Activated naive CD4-positive, alpha-beta T cell treated with anti-CD3 and anti-CD28 coated beads for 36 hours (primary cell): ENCODE measurements around the gene SELENON. TPM values are rescaled to one million over a fixed set of nuclear protein-coding genes. Genes with fewer than 3 reads are reported as not detected.

Experiments used
- CTCF ChIA-PET: fragments of 350-600 bp; sonication (Branson Sonifier 250); formaldehyde crosslinking; loops from one replicate; lab custom pipeline; 2021; ENCODE audit warnings: antibody characterized with exemption; lab: Charles Lee
- DNase-seq: peaks from one replicate; pipeline ENCODE4 v3.0.0-alpha.2; 2020
- H3K27ac Mint-ChIP-seq: one replicate; pipeline ENCODE4 v1.8.0; 2021; ENCODE audit warnings: mild to moderate bottlenecking, mixed read lengths
- H3K27me3 Mint-ChIP-seq: one replicate; pipeline ENCODE4 v1.8.0; 2021; ENCODE audit warnings: low read depth, mixed read lengths
- H3K36me3 Mint-ChIP-seq: one replicate; pipeline ENCODE4 v1.8.0; 2021; ENCODE audit warnings: low read depth, mixed read lengths
- H3K4me1 Mint-ChIP-seq: one replicate; pipeline ENCODE4 v1.8.0; 2021; ENCODE audit warnings: low read depth, mixed read lengths
- H3K4me3 Mint-ChIP-seq: one replicate; pipeline ENCODE4 v1.8.0; 2021; ENCODE audit warnings: mild to moderate bottlenecking, moderate library complexity, mixed read lengths
- H3K9me3 Mint-ChIP-seq: one replicate; pipeline ENCODE4 v1.8.0; 2021; ENCODE audit warnings: mixed read lengths
- intact Hi-C: fragments of 100-400 bp; cut with micrococcal nuclease; formaldehyde crosslinking; loops from one replicate; pipeline ENCODE4 v1.15.1; 2023
- total RNA-seq, 2 experiments: library from RNA; stranded (reverse); gene quantifications; one replicate each; pipeline ENCODE4 v1.2.3, GENCODE V29; 2021

Gene SELENON
- total RNA-seq, 2 experiments from 2014 or later, result 27.8 to 28.6 TPM

- H3K9me3 Mint-ChIP-seq, result no peaks in the 10 kb centered on the region
- no peak overlapping the region for H3K4me3 Mint-ChIP-seq
- peaks cover 5% of the 10 kb centered on the region for H3K36me3 Mint-ChIP-seq
- no peak overlapping the region for H3K27ac Mint-ChIP-seq
- CTCF ChIA-PET, result interaction anchor here (0.6 to 1.4 kb wide), 3 partner anchors 12 to 222 kb away, joined by 3 to 5 read pairs (median 5); partner anchors contain the start of gene PAFAH2
- DNase-seq, result no peak
- no peaks in the 10 kb centered on the region for H3K27me3 Mint-ChIP-seq
- intact Hi-C loops, result loop anchor here (10.0 kb wide), 1 partner anchor 571 kb away; the partner anchor contains the start of gene RSRP1
- peaks cover 23% of the 10 kb centered on the region for H3K4me1 Mint-ChIP-seq
Measured at GRCh38 chr1:25815208-25816111, 15.5 kb downstream of the SELENON start.

- CTCF ChIA-PET, result interaction anchor here (0.6 kb wide), 1 partner anchor 221 kb away, joined by 3 read pairs; no protein-coding TSS in a partner anchor
- DNase-seq, result no peak
- Mint-ChIP-seq H3K9me3 (no peaks in the 10 kb centered on the region), H3K36me3 (peaks cover 5% of the 10 kb centered on the region), H3K27me3 (no peaks in the 10 kb centered on the region), H3K4me1 (peaks cover 26% of the 10 kb centered on the region), H3K27ac (no peak overlapping the region), H3K4me3 (no peak overlapping the region)
- intact Hi-C loops, result loop anchor here (10.0 kb wide), 1 partner anchor 571 kb away; the partner anchor contains the start of gene RSRP1
Measured at GRCh38 chr1:25816112-25816718, 16.2 kb downstream of the SELENON start.

- intact Hi-C loops, result loop anchor here (10.0 kb wide), 1 partner anchor 573 kb away; the partner anchor contains the start of gene RSRP1
- CTCF ChIA-PET, result interaction anchor here (0.7 kb wide), 1 partner anchor 180 kb away, joined by 3 read pairs; the partner anchor contains the start of gene PAFAH2
- DNase-seq, result no peak
- H3K27me3 Mint-ChIP-seq, result no peaks in the 10 kb centered on the region
- no peaks in the 10 kb centered on the region for H3K9me3 Mint-ChIP-seq
- H3K36me3 Mint-ChIP-seq, result peaks cover 3% of the 10 kb centered on the region
- peaks cover 36% of the 10 kb centered on the region for H3K4me1 Mint-ChIP-seq
- H3K4me3 Mint-ChIP-seq, result peak overlapping the region; percentile 40
- peak overlapping the region; percentile 31 for H3K27ac Mint-ChIP-seq
Measured at GRCh38 chr1:25817840-25818501, 18.0 kb downstream of the SELENON start.

- H3K36me3 Mint-ChIP-seq, result peaks cover 5% of the 10 kb centered on the region
- H3K9me3 Mint-ChIP-seq, result no peaks in the 10 kb centered on the region
- H3K4me1 Mint-ChIP-seq, result peaks cover 36% of the 10 kb centered on the region
- intact Hi-C loops, result loop anchor here (10.0 kb wide), 1 partner anchor 574 kb away; the partner anchor contains the start of gene RSRP1
- CTCF ChIA-PET, result interaction anchor here (0.7 kb wide), 1 partner anchor 179 kb away, joined by 3 read pairs; the partner anchor contains the start of gene PAFAH2
- peak overlapping the region; percentile 86 for H3K4me3 Mint-ChIP-seq
- no peaks in the 10 kb centered on the region for H3K27me3 Mint-ChIP-seq
- H3K27ac Mint-ChIP-seq, result no peak overlapping the region
- DNase-seq, result no peak
Measured at GRCh38 chr1:25818569-25818968, 18.6 kb downstream of the SELENON start.

GRCh38 chr1:25819491-25820246 is 19.7 kb downstream of the SELENON start, which contains the start of gene MTFR1L:
MTFR1L (plus strand) TSS chr1:25819954; CDS start chr1:25823105, 3,151 bp downstream.
- no peaks in the 10 kb centered on the region for H3K27me3 Mint-ChIP-seq
- H3K9me3 Mint-ChIP-seq, result no peaks in the 10 kb centered on the region
- peak within 1 kb of the TSS; percentile 88 for H3K27ac Mint-ChIP-seq
- intact Hi-C loops, result loop anchor here (1.0 to 10.0 kb wide), 6 partner anchors 39 to 575 kb away; partner anchors contain the start of genes MACO1, PAFAH2, RSRP1 and STMN1
- CTCF ChIA-PET, result interaction anchor here (0.5 to 1.6 kb wide), 7 partner anchors 9 to 178 kb away, joined by 3 to 7 read pairs (median 4); partner anchors contain the start of gene PAFAH2
- DNase-seq, result peak; percentile 94
- H3K4me3 Mint-ChIP-seq, result peak within 1 kb of the TSS; percentile 86
- peaks cover 36% of the 10 kb centered on the region for H3K4me1 Mint-ChIP-seq
- peaks cover 5% of the 10 kb centered on the region for H3K36me3 Mint-ChIP-seq

- no peaks in the 10 kb centered on the region for H3K27me3 Mint-ChIP-seq
- H3K4me3 Mint-ChIP-seq, result peak overlapping the region; percentile 86
- peaks cover 36% of the 10 kb centered on the region for H3K4me1 Mint-ChIP-seq
- intact Hi-C loops, result loop anchor here (1.0 to 5.0 kb wide), 5 partner anchors 38 to 388 kb away; partner anchors contain the start of genes MACO1, PAFAH2 and STMN1
- peak; percentile 86 for DNase-seq
- peaks cover 2% of the 10 kb centered on the region for H3K36me3 Mint-ChIP-seq
- no peaks in the 10 kb centered on the region for H3K9me3 Mint-ChIP-seq
- CTCF ChIA-PET, result interaction anchor here (0.5 to 1.6 kb wide), 8 partner anchors 10 to 191 kb away, joined by 3 to 7 read pairs (median 4); partner anchors contain the start of gene PAFAH2
- H3K27ac Mint-ChIP-seq, result peak overlapping the region; percentile 88
Measured at GRCh38 chr1:25820247-25821111, 20.5 kb downstream of the SELENON start.

- peaks cover 3% of the 10 kb centered on the region for H3K36me3 Mint-ChIP-seq
- no peaks in the 10 kb centered on the region for H3K27me3 Mint-ChIP-seq
- CTCF ChIA-PET, result interaction anchor here (1.3 to 1.4 kb wide), 2 partner anchors 167 to 190 kb away, joined by 3 read pairs; no protein-coding TSS in a partner anchor
- H3K27ac Mint-ChIP-seq, result peak overlapping the region; percentile 88
- H3K4me1 Mint-ChIP-seq, result peaks cover 36% of the 10 kb centered on the region
- H3K4me3 Mint-ChIP-seq, result peak overlapping the region; percentile 86
- DNase-seq, result no peak
- no peaks in the 10 kb centered on the region for H3K9me3 Mint-ChIP-seq
- intact Hi-C loops, result loop anchor here (5.0 kb wide), 2 partner anchors 86 to 389 kb away; partner anchors contain the start of genes MACO1 and STMN1
Measured at GRCh38 chr1:25821112-25821476, 21.1 kb downstream of the SELENON start.

GRCh38 chr1:25821630-25822091 is 21.7 kb downstream of the SELENON start:
- no peaks in the 10 kb centered on the region for H3K27me3 Mint-ChIP-seq
- peaks cover 7% of the 10 kb centered on the region for H3K36me3 Mint-ChIP-seq
- no peaks in the 10 kb centered on the region for H3K9me3 Mint-ChIP-seq
- peak overlapping the region; percentile 86 for H3K4me3 Mint-ChIP-seq
- intact Hi-C loops, result loop anchor here (5.0 kb wide), 2 partner anchors 86 to 389 kb away; partner anchors contain the start of genes MACO1 and STMN1
- no peak for DNase-seq
- peak overlapping the region; percentile 24 for H3K27ac Mint-ChIP-seq
- CTCF ChIA-PET, result interaction anchor here (1.1 to 1.4 kb wide), 4 partner anchors 11 to 213 kb away, joined by 3 read pairs; no protein-coding TSS in a partner anchor
- H3K4me1 Mint-ChIP-seq, result peaks cover 35% of the 10 kb centered on the region

- Mint-ChIP-seq H3K4me3 (no peak overlapping the region), H3K36me3 (peaks cover 28% of the 10 kb centered on the region), H3K27me3 (no peaks in the 10 kb centered on the region), H3K4me1 (peaks cover 16% of the 10 kb centered on the region), H3K9me3 (no peaks in the 10 kb centered on the region), H3K27ac (no peak overlapping the region)
- CTCF ChIA-PET, result interaction anchor here (1.0 kb wide), 1 partner anchor 14 kb away, joined by 3 read pairs; no protein-coding TSS in a partner anchor
- DNase-seq, result no peak
- intact Hi-C loops, result no loop called here
Measured at GRCh38 chr1:25825605-25826004, 25.6 kb downstream of the SELENON start.

- H3K9me3 Mint-ChIP-seq, result no peaks in the 10 kb centered on the region
- H3K27me3 Mint-ChIP-seq, result no peaks in the 10 kb centered on the region
- H3K36me3 Mint-ChIP-seq, result peaks cover 31% of the 10 kb centered on the region
- intact Hi-C loops, result no loop called here
- H3K27ac Mint-ChIP-seq, result no peak overlapping the region
- H3K4me1 Mint-ChIP-seq, result peaks cover 10% of the 10 kb centered on the region
- no peak for DNase-seq
- CTCF ChIA-PET, result interaction anchor here (0.6 kb wide), 1 partner anchor 1562 kb away, joined by 3 read pairs; no protein-coding TSS in a partner anchor
- H3K4me3 Mint-ChIP-seq, result no peak overlapping the region
Measured at GRCh38 chr1:25826571-25826970, 26.6 kb downstream of the SELENON start.
